ENCODE data around the gene HEXD. TPM values are rescaled to one million over a fixed set of nuclear protein-coding genes. Genes with fewer than 3 reads are reported as not detected.

Gene HEXD
- total RNA-seq, 4 donors from 2014 or later = 15.9 to 53.7 (median 39.8) TPM

GRCh38 chr17:82389379-82389778 is 28.8 kb upstream of the HEXD start:
- no peak for DNase-seq
- H3K9me3 ChIP-seq = no peaks in the 10 kb centered on the region
- H3K36me3 ChIP-seq = no peaks in the 10 kb centered on the region
- H3K27ac ChIP-seq = no peak overlapping the region
- intact Hi-C loops (cut with DNase I; ENCODE audit: low total_unique reads) = no loop called here
- peaks cover 0 to 5% of the 10 kb centered on the region in 2 donors for H3K4me1 ChIP-seq
- H3K27me3 ChIP-seq = no peaks in the 10 kb centered on the region
- no peak overlapping the region for H3K4me3 ChIP-seq
- TF ChIP-seq CTCF (IDR thresholded peaks at IDR 0.05) = no peak
- no peak for TF ChIP-seq POLR2A (IDR thresholded peaks at IDR 0.05)

- TF ChIP-seq POLR2A (IDR thresholded peaks at IDR 0.05) (no peak), CTCF (IDR thresholded peaks at IDR 0.05) (no peak)
- Histone ChIP-seq H3K4me3 (no peak overlapping the region), H3K27ac (no peak overlapping the region), H3K27me3 (no peaks in the 10 kb centered on the region), H3K9me3 (no peaks in the 10 kb centered on the region), H3K36me3 (no peaks in the 10 kb centered on the region), H3K4me1 (peaks cover 0 to 5% of the 10 kb centered on the region in 2 donors)
- intact Hi-C loops (cut with DNase I; ENCODE audit: low total_unique reads) = no loop called here
- no peak for DNase-seq
Measured at GRCh38 chr17:82390015-82390859, 27.9 kb upstream of the HEXD start.

GRCh38 chr17:82390860-82391435 is 27.2 kb upstream of the HEXD start:
- intact Hi-C loops (cut with DNase I; ENCODE audit: low total_unique reads) = no loop called here
- Histone ChIP-seq H3K4me3 (no peak overlapping the region), H3K36me3 (no peaks in the 10 kb centered on the region), H3K27ac (no peak overlapping the region), H3K4me1 (no peaks in the 10 kb centered on the region), H3K27me3 (no peaks in the 10 kb centered on the region), H3K9me3 (no peaks in the 10 kb centered on the region)
- TF ChIP-seq CTCF (IDR thresholded peaks at IDR 0.05) = no peak
- TF ChIP-seq POLR2A (IDR thresholded peaks at IDR 0.05) = no peak
- DNase-seq = no peak

- no peak overlapping the region for H3K4me3 ChIP-seq
- TF ChIP-seq POLR2A (IDR thresholded peaks at IDR 0.05) (no peak), CTCF (IDR thresholded peaks at IDR 0.05) (no peak)
- H3K27me3 ChIP-seq = no peaks in the 10 kb centered on the region
- no peak for DNase-seq
- H3K4me1 ChIP-seq = no peaks in the 10 kb centered on the region
- intact Hi-C loops (cut with DNase I; ENCODE audit: low total_unique reads) = no loop called here
- H3K9me3 ChIP-seq = no peaks in the 10 kb centered on the region
- no peak overlapping the region for H3K27ac ChIP-seq
- H3K36me3 ChIP-seq = no peaks in the 10 kb centered on the region
Measured at GRCh38 chr17:82391496-82392066, 26.6 kb upstream of the HEXD start.

Data from uterus (tissue), 4 donors.